Measurements from ENCODE around the gene ORM2.

DNA sequence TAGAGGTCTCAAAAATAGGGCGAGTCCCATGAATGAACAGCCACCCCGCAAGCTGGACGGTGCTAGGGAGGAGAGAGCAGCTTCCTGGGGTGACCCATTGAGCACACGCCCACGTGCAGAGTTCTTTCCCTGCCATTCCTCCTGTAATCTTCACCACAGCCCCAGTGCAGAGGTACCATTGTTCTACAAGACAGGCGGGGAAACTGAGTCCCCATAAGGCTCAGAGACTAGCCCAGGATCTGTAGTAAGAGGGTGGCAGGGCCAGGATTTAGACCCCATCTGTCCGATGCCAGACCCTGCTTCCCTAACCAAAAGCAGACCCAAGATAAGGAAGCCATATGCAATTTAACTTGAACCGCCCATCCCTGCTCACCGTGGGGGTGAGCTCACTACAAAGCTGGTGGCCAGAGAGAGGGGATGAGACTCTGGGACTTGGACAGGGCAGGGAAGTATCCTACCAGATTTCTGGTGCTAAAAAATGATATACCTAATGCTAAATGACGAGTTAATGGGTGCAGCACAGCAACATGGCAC lies 43.5 kb upstream of the ORM2 start:
- TF ChIP-seq CEBPB (IDR thresholded peaks at IDR 0.05; ENCODE audit: low read depth, low read length) (no peak), RFX5 (IDR thresholded peaks at IDR 0.05; ENCODE audit: low read depth, low read length) (no peak), POLR2A (IDR thresholded peaks at IDR 0.05; ENCODE audit: low read depth, low read length) (no peak), SMC3 (IDR thresholded peaks at IDR 0.05; ENCODE audit: low read depth, low read length) (no peak)
- TF ChIP-seq, protein P1, sequence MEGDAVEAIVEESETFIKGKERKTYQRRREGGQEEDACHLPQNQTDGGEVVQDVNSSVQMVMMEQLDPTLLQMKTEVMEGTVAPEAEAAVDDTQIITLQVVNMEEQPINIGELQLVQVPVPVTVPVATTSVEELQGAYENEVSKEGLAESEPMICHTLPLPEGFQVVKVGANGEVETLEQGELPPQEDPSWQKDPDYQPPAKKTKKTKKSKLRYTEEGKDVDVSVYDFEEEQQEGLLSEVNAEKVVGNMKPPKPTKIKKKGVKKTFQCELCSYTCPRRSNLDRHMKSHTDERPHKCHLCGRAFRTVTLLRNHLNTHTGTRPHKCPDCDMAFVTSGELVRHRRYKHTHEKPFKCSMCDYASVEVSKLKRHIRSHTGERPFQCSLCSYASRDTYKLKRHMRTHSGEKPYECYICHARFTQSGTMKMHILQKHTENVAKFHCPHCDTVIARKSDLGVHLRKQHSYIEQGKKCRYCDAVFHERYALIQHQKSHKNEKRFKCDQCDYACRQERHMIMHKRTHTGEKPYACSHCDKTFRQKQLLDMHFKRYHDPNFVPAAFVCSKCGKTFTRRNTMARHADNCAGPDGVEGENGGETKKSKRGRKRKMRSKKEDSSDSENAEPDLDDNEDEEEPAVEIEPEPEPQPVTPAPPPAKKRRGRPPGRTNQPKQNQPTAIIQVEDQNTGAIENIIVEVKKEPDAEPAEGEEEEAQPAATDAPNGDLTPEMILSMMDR (conservative IDR thresholded peaks at IDR 0.05; ENCODE audit: low read depth, low read length) = no peak

All from IMR-90 (cell line).